Neuronal stem cell (in vitro differentiated cells): ENCODE results near the gene TOMM70.

Source experiments
- DNase-seq: peaks from one replicate; pipeline ENCODE4 v3.0.0-alpha.2; 2013; ENCODE audit warnings: low spot score
- H2AFZ ChIP-seq: one replicate; pipeline ENCODE4 v1.6.1; 2013; ENCODE audit warnings: mild to moderate bottlenecking, low read length, inconsistent platforms
- H2AK5ac ChIP-seq: 2 replicates; pipeline ENCODE4 v1.6.1; 2013; ENCODE audit warnings: low read depth, mild to moderate bottlenecking, inconsistent platforms, low read length, moderate library complexity, mixed read lengths
- H2BK120ac ChIP-seq: 2 replicates; pipeline ENCODE4 v1.6.1; 2013; ENCODE audit warnings: low read depth, mild to moderate bottlenecking, inconsistent platforms, low read length, moderate library complexity, mixed read lengths
- H2BK12ac ChIP-seq: one replicate; pipeline ENCODE4 v1.6.1; 2013; ENCODE audit warnings: low read length, inconsistent platforms
- H2BK15ac ChIP-seq: 2 replicates; pipeline ENCODE4 v1.6.1; 2013; ENCODE audit warnings: mild to moderate bottlenecking, low read length, inconsistent platforms, mixed read lengths
- H2BK5ac ChIP-seq: one replicate; pipeline ENCODE4 v1.6.1; 2013; ENCODE audit warnings: inconsistent platforms, mild to moderate bottlenecking, low read length, moderate library complexity
- H3K14ac ChIP-seq: one replicate; pipeline ENCODE4 v1.6.1; 2013; ENCODE audit warnings: low read length, inconsistent platforms
- H3K18ac ChIP-seq: 2 replicates; pipeline ENCODE4 v1.6.1; 2013; ENCODE audit warnings: low read length, inconsistent platforms
- H3K23ac ChIP-seq: 2 replicates; pipeline ENCODE4 v1.6.1; 2013; ENCODE audit warnings: low read depth, mild to moderate bottlenecking, mixed read lengths, low read length, inconsistent platforms; ENCODE audit not compliant: poor library complexity
- H3K27ac ChIP-seq: replicated peaks from 3 replicates; pipeline ENCODE4 v1.5.1; 2013; ENCODE audit warnings: low read length, inconsistent platforms
- H3K27me3 ChIP-seq, 3 experiments: 2 replicates each; pipeline ENCODE4 v1.6.1; 2013; ENCODE audit warnings: low read length in 3 of 3, mild to moderate bottlenecking in 2 of 3, inconsistent platforms in 1 of 3, low read depth in 1 of 3, mixed read lengths in 1 of 3, moderate library complexity in 1 of 3; ENCODE audit not compliant: control insufficient read depth in 3 of 3, insufficient read depth in 3 of 3
- H3K36me3 ChIP-seq, 2 donors: replicated peaks in 1 of 2; 2 replicates each; pipeline ENCODE4 v1.6.1; 2013; ENCODE audit warnings: low read length in 2 of 2; ENCODE audit not compliant: control insufficient read depth in 2 of 2, insufficient read depth in 2 of 2
- H3K4ac ChIP-seq: 2 replicates; pipeline ENCODE4 v1.6.1; 2013; ENCODE audit warnings: inconsistent platforms, mild to moderate bottlenecking, low read length, moderate library complexity
- H3K4me1 ChIP-seq, 2 donors: 1 replicate in 1 of 2; 2 replicates in 1 of 2; pipeline ENCODE4 v1.6.1; 2013; ENCODE audit warnings: low read length in 2 of 2, low read depth in 1 of 2; ENCODE audit not compliant: control insufficient read depth in 2 of 2, insufficient read depth in 1 of 2
- H3K4me2 ChIP-seq: one replicate; pipeline ENCODE4 v1.6.1; 2013; ENCODE audit warnings: mild to moderate bottlenecking, low read length, inconsistent platforms; ENCODE audit not compliant: insufficient read depth, poor library complexity, severe bottlenecking
- H3K4me3 ChIP-seq, 2 donors: 2 replicates each; pipeline ENCODE4 v1.5.1; 2013; ENCODE audit warnings: low read length in 2 of 2, mild to moderate bottlenecking in 2 of 2, inconsistent platforms in 1 of 2, moderate library complexity in 1 of 2
- H3K79me1 ChIP-seq: one replicate; pipeline ENCODE4 v1.6.1; 2013; ENCODE audit warnings: low read depth, mild to moderate bottlenecking, inconsistent platforms, low read length, moderate library complexity
- H3K9ac ChIP-seq: one replicate; pipeline ENCODE4 v1.6.1; 2013; ENCODE audit warnings: mild to moderate bottlenecking, low read depth, low read length, inconsistent platforms; ENCODE audit not compliant: poor library complexity
- H3K9me3 ChIP-seq, 2 donors: replicated peaks in 1 of 2; 2 replicates each; pipeline versions ENCODE3 to v1.6.1; 2013; ENCODE audit warnings: low read length in 2 of 2, mild to moderate bottlenecking in 2 of 2, inconsistent platforms in 1 of 2, low read depth in 1 of 2, mixed read lengths in 1 of 2, moderate library complexity in 1 of 2; ENCODE audit not compliant: control insufficient read depth in 2 of 2, insufficient read depth in 1 of 2
- H4K8ac ChIP-seq: one replicate; pipeline ENCODE4 v1.6.1; 2013; ENCODE audit warnings: low read depth, mild to moderate bottlenecking, inconsistent platforms, low read length, moderate library complexity
- H4K91ac ChIP-seq: one replicate; pipeline ENCODE4 v1.6.1; 2013; ENCODE audit warnings: low read length, low read depth, mild to moderate bottlenecking, inconsistent platforms; ENCODE audit not compliant: poor library complexity
- WGBS, 2 donors: extraction: QIAGEN DNeasy Blood & Tissue Kit; methylation state at CpG; one replicate each; pipeline ENCODE4 v1.1.7; 2013; ENCODE audit warnings: missing lambda C conversion rate in 2 of 2, mixed read lengths in 1 of 2; ENCODE audit not compliant: insufficient read length in 2 of 2, insufficient replicate concordance in 1 of 2; ENCODE audit errors: extremely low coverage in 2 of 2; 5-methylcytosine and 5-hydroxymethylcytosine counted together

Gene TOMM70

GRCh38 chr3:100425316-100425715 lies 24.4 kb upstream of the TOMM70 start:
- no peak overlapping the region for H4K91ac ChIP-seq
- H3K27ac ChIP-seq, result no peak overlapping the region
- H3K4me1 ChIP-seq, result no peaks in the 10 kb centered on the region
- no peak overlapping the region for H3K4me3 ChIP-seq
- no peak overlapping the region for H2BK15ac ChIP-seq
- H3K14ac ChIP-seq, result no peak overlapping the region
- no CpG with 5 or more reads among the region's 1 CpG for WGBS, 2 donors
- no peaks in the 10 kb centered on the region for H3K36me3 ChIP-seq
- no peak overlapping the region for H3K23ac ChIP-seq
- H3K4ac ChIP-seq, result no peak overlapping the region
- no peak overlapping the region for H2AFZ ChIP-seq
- H2BK120ac ChIP-seq, result no peak overlapping the region
- no peak overlapping the region for H2AK5ac ChIP-seq
- no peak for DNase-seq
- no peaks in the 10 kb centered on the region for H3K79me1 ChIP-seq
- H3K9ac ChIP-seq, result no peak overlapping the region
- no peak overlapping the region for H2BK5ac ChIP-seq
- no peaks in the 10 kb centered on the region for H3K27me3 ChIP-seq
- no peak overlapping the region for H3K18ac ChIP-seq
- no peak overlapping the region for H4K8ac ChIP-seq
- H2BK12ac ChIP-seq, result no peak overlapping the region
- no peak overlapping the region for H3K4me2 ChIP-seq
- no peaks in the 10 kb centered on the region for H3K9me3 ChIP-seq

- no peak overlapping the region for H4K91ac ChIP-seq
- WGBS, 2 donors, result no CpG with 5 or more reads among the region's 2 CpGs
- no peaks in the 10 kb centered on the region for H3K9me3 ChIP-seq
- H3K4me2 ChIP-seq, result no peak overlapping the region
- no peak overlapping the region for H2AK5ac ChIP-seq
- H3K9ac ChIP-seq, result no peak overlapping the region
- no peak overlapping the region for H3K4ac ChIP-seq
- H3K23ac ChIP-seq, result no peak overlapping the region
- H3K79me1 ChIP-seq, result no peaks in the 10 kb centered on the region
- no peak overlapping the region for H2BK12ac ChIP-seq
- DNase-seq, result no peak
- H4K8ac ChIP-seq, result no peak overlapping the region
- H2BK15ac ChIP-seq, result no peak overlapping the region
- no peak overlapping the region for H3K18ac ChIP-seq
- no peaks in the 10 kb centered on the region for H3K4me1 ChIP-seq
- no peak overlapping the region for H2AFZ ChIP-seq
- H3K14ac ChIP-seq, result no peak overlapping the region
- no peak overlapping the region for H2BK5ac ChIP-seq
- H3K36me3 ChIP-seq, result no peaks in the 10 kb centered on the region
- H3K4me3 ChIP-seq, result no peak overlapping the region
- no peaks in the 10 kb centered on the region for H3K27me3 ChIP-seq
- no peak overlapping the region for H3K27ac ChIP-seq
- H2BK120ac ChIP-seq, result no peak overlapping the region
Measured at GRCh38 chr3:100424261-100424660, 23.4 kb upstream of the TOMM70 start.

- H3K27me3 ChIP-seq, result no peaks in the 10 kb centered on the region
- H2BK12ac ChIP-seq, result no peak overlapping the region
- H3K36me3 ChIP-seq, result no peaks in the 10 kb centered on the region
- H3K79me1 ChIP-seq, result no peaks in the 10 kb centered on the region
- no peak overlapping the region for H2BK15ac ChIP-seq
- WGBS, 2 donors, result no CpG with 5 or more reads among the region's 5 CpGs
- no peak overlapping the region for H4K8ac ChIP-seq
- no peak overlapping the region for H3K18ac ChIP-seq
- H3K9me3 ChIP-seq, result no peaks in the 10 kb centered on the region
- H4K91ac ChIP-seq, result no peak overlapping the region
- H3K14ac ChIP-seq, result no peak overlapping the region
- no peak overlapping the region for H3K4me2 ChIP-seq
- no peak overlapping the region for H2AK5ac ChIP-seq
- no peaks in the 10 kb centered on the region for H3K4me1 ChIP-seq
- no peak overlapping the region for H2BK5ac ChIP-seq
- no peak overlapping the region for H3K27ac ChIP-seq
- no peak overlapping the region for H3K4me3 ChIP-seq
- no peak overlapping the region for H2AFZ ChIP-seq
- H3K23ac ChIP-seq, result no peak overlapping the region
- no peak for DNase-seq
- no peak overlapping the region for H2BK120ac ChIP-seq
- H3K9ac ChIP-seq, result no peak overlapping the region
- no peak overlapping the region for H3K4ac ChIP-seq
Measured at GRCh38 chr3:100423611-100424010, 22.7 kb upstream of the TOMM70 start.

GRCh38 chr3:100420885-100421284 lies 20.0 kb upstream of the TOMM70 start:
- no peak overlapping the region for H3K23ac ChIP-seq
- no peak for DNase-seq
- no peak overlapping the region for H3K4me3 ChIP-seq
- H3K27me3 ChIP-seq, result no peaks in the 10 kb centered on the region
- no peak overlapping the region for H2AFZ ChIP-seq
- H3K36me3 ChIP-seq, result no peaks in the 10 kb centered on the region
- no peak overlapping the region for H2BK120ac ChIP-seq
- no peak overlapping the region for H2BK5ac ChIP-seq
- H2BK15ac ChIP-seq, result no peak overlapping the region
- no peak overlapping the region for H4K91ac ChIP-seq
- no peaks in the 10 kb centered on the region for H3K79me1 ChIP-seq
- H4K8ac ChIP-seq, result no peak overlapping the region
- no peak overlapping the region for H3K4ac ChIP-seq
- no peak overlapping the region for H3K9ac ChIP-seq
- no peaks in the 10 kb centered on the region for H3K4me1 ChIP-seq
- no peaks in the 10 kb centered on the region for H3K9me3 ChIP-seq
- H2BK12ac ChIP-seq, result no peak overlapping the region
- no peak overlapping the region for H2AK5ac ChIP-seq
- H3K4me2 ChIP-seq, result no peak overlapping the region
- H3K18ac ChIP-seq, result no peak overlapping the region
- no CpG with 5 or more reads among the region's 2 CpGs for WGBS, 2 donors
- no peak overlapping the region for H3K14ac ChIP-seq
- H3K27ac ChIP-seq, result no peak overlapping the region
